Effector memory CD4-positive, alpha-beta T cell (primary cell): ENCODE measurements around the gene NFASC.

Source experiments
- DNase-seq, 3 donors: peaks; one replicate each; pipeline ENCODE4 v3.0.0-alpha.2; 2020
- H3K27ac ChIP-seq: 2 replicates; pipeline ENCODE4 v1.7.0; 2013; ENCODE audit warnings: mild to moderate bottlenecking, low read length, moderate library complexity; ENCODE audit not compliant: insufficient read depth, poor library complexity, severe bottlenecking
- H3K27me3 ChIP-seq: replicated peaks from 2 replicates; pipeline ENCODE4 v1.7.0; 2013; ENCODE audit warnings: mild to moderate bottlenecking, low read length; ENCODE audit not compliant: insufficient read depth, control insufficient read depth, poor library complexity, severe bottlenecking
- H3K36me3 ChIP-seq: 2 replicates; pipeline ENCODE4 v1.7.0; 2013; ENCODE audit warnings: mild to moderate bottlenecking, low read length, moderate library complexity; ENCODE audit not compliant: control insufficient read depth, insufficient read depth
- H3K4me1 ChIP-seq: 2 replicates; pipeline ENCODE4 v1.7.0; 2013; ENCODE audit warnings: low read length, mild to moderate bottlenecking; ENCODE audit not compliant: control insufficient read depth, insufficient read depth, poor library complexity, severe bottlenecking
- H3K4me3 ChIP-seq: 2 replicates; pipeline ENCODE4 v1.7.0; 2013; ENCODE audit warnings: low read length, low read depth, mild to moderate bottlenecking; ENCODE audit not compliant: insufficient read depth, poor library complexity, severe bottlenecking
- H3K9me3 ChIP-seq: 2 replicates; pipeline ENCODE4 v1.7.0; 2013; ENCODE audit warnings: mild to moderate bottlenecking, low read length, moderate library complexity; ENCODE audit not compliant: control insufficient read depth

The NFASC gene

DNA sequence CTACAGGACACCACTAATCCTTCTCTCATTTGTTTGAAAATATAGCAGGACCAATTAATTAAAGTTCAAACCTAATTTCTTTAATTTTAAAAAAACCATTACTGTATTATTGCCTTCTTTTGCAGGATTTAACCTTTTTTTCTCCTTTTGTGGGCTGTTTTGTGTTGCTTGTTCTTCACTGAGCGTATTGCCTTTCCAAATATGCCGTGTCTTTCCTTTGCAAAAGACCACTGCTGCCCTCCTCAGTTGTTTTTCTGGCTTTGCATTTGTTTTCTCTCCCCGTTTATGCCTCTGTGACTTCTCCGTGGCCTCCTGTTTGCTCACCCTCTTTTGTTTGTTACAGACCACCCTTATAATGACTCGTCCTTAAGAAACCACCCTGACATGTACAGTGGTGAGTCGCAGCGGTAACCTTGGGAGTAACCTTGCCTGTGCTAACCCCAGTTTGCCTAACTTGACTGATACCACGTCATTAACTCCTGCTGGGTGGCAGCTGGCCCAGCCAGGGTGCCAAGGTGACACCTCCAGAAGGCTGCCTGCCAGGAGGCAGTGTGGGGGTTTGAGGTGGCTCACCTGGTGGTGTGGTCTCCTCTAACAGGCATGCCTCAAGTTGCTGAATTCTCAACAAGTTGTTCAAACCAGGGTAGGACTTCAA, 91.2 kb downstream of the NFASC start:
- Histone ChIP-seq H3K27ac (no peak overlapping the region), H3K9me3 (no peaks in the 10 kb centered on the region), H3K4me3 (no peak overlapping the region), H3K27me3 (no peaks in the 10 kb centered on the region), H3K36me3 (no peaks in the 10 kb centered on the region), H3K4me1 (no peaks in the 10 kb centered on the region)
- no peak for DNase-seq

DNA sequence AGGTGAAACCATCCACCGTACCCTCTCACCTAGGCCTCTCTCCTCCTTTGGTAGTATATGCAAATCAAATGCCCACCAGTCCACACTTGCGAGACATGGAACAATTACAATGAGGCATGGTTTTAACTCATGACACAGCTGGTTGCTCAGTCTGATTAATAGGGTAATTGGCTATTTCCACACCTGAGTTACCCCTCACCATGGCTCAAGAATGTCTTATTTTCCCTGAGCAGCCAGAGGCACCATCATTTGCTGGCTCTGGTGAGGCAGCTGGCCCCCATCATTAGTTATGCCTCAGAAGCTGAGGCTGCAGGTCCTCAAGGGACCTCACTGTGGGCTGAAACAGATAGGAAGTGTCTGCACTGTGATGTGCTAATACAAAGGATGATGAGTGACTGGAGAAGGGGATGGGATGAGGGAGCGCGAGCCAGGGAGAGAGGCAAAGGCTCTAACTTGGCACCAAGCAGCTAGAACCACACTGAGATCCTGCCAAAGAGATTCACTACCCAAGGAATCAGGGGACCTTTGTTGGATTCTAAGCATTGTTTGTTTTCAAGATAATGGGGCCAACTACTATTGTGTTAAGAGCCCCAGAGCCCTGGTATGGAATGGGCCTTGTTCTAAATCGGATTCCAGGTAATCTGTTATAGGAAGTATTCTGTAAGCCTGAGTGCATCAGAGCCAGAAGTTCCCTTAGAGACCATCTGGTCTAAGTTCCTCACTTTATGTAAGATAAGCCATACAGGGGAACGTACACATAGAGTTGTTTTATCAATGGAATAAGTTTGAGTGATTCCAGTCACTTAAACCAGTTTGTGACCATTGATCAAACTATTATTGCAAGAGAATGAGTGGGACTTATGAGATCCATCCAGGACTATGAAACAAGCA, 92.3 kb downstream of the NFASC start:
- Histone ChIP-seq H3K27ac (no peak overlapping the region), H3K27me3 (peaks cover 3% of the 10 kb centered on the region), H3K9me3 (no peaks in the 10 kb centered on the region), H3K4me1 (no peaks in the 10 kb centered on the region), H3K4me3 (no peak overlapping the region), H3K36me3 (no peaks in the 10 kb centered on the region)
- DNase-seq: no peak

DNA sequence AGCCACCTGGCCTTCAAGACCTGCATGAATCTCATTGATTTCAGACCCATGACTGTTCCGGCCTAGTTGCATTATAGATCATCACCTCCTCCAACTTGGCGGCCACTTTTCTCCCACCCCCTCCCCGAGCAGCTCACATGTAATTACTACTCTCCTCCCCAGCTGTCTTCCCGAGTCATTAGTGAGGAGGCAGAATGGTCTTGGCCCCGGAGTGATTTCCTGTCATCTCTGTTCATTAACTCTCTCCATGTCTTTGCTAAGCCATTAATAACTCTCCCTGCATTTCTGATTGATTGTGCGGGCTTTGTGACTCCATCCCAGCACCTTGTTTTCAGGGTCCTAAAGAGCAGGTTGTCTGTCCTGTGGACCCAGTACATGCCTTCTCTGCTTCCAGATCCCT, 96.8 kb downstream of the NFASC start:
- no peaks in the 10 kb centered on the region for H3K4me1 ChIP-seq
- H3K27ac ChIP-seq: no peak overlapping the region
- no peak for DNase-seq
- H3K36me3 ChIP-seq: no peaks in the 10 kb centered on the region
- H3K4me3 ChIP-seq: no peak overlapping the region
- no peaks in the 10 kb centered on the region for H3K9me3 ChIP-seq
- H3K27me3 ChIP-seq: peaks cover 3% of the 10 kb centered on the region

DNA sequence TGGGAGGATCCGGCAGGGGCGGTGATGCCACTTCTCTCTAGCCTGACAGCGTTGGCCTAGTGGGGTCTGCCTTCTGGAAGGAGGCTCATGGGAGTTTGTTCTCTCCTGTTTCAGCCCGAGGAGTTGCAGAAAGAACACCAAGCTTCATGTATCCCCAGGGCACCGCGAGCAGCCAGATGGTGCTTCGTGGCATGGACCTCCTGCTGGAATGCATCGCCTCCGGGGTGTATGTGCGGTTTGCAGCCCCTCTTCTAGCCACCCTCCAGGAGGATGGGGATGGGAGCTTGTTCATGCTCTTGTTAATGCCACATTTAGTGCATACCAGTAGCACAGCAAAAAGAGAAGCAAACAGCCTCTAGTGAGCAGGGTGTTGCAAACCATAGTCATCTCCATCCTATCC, 97.5 kb downstream of the NFASC start:
- no peak overlapping the region for H3K4me3 ChIP-seq
- no peaks in the 10 kb centered on the region for H3K36me3 ChIP-seq
- no peak overlapping the region for H3K27ac ChIP-seq
- DNase-seq: no peak
- H3K9me3 ChIP-seq: no peaks in the 10 kb centered on the region
- peaks cover 3% of the 10 kb centered on the region for H3K27me3 ChIP-seq
- no peaks in the 10 kb centered on the region for H3K4me1 ChIP-seq

DNA sequence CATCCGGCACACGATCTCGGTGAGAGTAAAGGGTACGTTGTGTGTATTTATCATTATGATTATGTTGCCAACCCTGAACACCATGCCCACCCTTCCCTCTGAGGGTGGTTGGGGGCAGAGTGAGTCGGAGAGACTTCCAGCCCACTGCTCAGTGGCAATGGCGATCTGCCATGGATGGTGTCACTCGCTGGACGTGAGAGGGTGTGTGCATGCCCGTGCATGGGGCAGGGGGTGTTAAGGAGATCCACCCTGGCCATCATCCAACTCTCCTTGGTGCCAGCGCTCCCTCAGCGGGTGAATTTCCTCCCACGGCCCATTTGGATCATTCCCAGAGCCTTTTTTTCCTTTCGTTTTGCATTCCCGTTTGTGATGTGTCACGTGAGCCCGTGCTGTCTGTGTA, 98.3 kb downstream of the NFASC start:
- no peak for DNase-seq
- Histone ChIP-seq H3K27ac (no peak overlapping the region), H3K27me3 (peaks cover 3% of the 10 kb centered on the region)

DNA sequence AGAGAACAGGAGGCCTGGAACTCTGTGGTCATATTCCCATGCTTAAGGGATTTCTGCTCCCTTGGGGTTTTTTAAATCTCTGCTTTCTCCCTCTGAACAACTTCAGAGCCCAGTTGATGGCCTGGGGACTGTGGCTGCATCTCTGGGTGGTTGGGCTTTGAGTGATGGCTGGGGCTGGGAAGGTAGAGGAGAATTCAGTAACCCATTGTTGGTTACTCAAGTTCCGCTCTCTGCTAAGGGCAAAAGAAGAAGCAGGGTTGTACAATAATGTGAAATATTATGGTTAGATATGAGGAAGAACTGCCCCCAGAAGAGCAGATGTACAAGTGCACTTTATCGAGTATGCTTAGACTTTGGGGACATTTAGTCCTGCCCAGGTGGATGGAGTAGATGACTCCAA, 100.3 kb downstream of the NFASC start:
- H3K9me3 ChIP-seq: no peaks in the 10 kb centered on the region
- H3K27ac ChIP-seq: no peak overlapping the region
- no peaks in the 10 kb centered on the region for H3K4me1 ChIP-seq
- H3K36me3 ChIP-seq: no peaks in the 10 kb centered on the region
- H3K4me3 ChIP-seq: no peak overlapping the region
- peaks cover 3% of the 10 kb centered on the region for H3K27me3 ChIP-seq
- DNase-seq: no peak

More for the DNA sequence above, 98.3 kb downstream of the NFASC start:
- Histone ChIP-seq H3K4me1 (no peaks in the 10 kb centered on the region), H3K36me3 (no peaks in the 10 kb centered on the region), H3K9me3 (no peaks in the 10 kb centered on the region), H3K4me3 (no peak overlapping the region)

DNA sequence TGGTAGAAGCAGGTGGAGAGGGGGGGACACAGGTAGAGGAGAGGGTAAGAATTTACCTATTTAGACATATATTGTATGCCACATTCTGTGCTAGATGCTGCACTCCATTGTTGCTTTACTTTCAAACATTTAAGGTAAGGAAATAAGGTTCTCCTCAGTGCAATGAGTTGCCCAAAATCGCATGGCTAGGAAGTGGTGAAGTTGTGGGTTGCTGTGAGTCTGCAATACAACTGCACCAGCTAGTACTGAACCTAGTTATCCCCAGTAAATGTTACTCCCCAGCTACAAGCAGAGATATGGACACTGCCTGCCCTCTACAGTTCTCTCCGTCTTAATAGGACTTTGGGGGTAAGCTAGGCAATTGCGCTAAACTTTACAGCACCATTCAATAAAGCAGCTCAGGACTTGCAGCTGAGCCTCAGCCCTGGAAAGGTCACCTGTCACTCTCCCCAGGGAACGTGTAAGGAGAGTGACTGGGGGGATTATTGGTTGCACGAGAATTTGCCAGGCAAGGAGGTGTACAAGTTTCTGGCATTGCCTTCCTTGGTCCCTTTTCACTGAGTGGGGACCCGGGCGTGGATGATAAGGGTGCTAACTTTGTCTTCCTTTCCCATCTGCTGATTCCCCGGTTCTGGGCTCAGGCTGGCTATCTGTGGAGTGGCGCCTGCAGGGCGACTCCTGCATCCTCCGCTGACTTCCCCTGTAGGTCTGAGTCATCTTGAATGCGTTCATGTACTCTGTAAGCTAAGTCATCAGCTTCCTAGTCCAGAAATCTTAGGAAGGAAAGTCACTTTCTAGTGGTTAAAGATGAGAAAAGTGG, 101.1 kb downstream of the NFASC start:
- no peak overlapping the region for H3K27ac ChIP-seq
- peaks cover 3% of the 10 kb centered on the region for H3K27me3 ChIP-seq
- no peaks in the 10 kb centered on the region for H3K4me1 ChIP-seq
- no peak for DNase-seq
- no peaks in the 10 kb centered on the region for H3K9me3 ChIP-seq
- no peaks in the 10 kb centered on the region for H3K36me3 ChIP-seq
- no peak overlapping the region for H3K4me3 ChIP-seq

DNA sequence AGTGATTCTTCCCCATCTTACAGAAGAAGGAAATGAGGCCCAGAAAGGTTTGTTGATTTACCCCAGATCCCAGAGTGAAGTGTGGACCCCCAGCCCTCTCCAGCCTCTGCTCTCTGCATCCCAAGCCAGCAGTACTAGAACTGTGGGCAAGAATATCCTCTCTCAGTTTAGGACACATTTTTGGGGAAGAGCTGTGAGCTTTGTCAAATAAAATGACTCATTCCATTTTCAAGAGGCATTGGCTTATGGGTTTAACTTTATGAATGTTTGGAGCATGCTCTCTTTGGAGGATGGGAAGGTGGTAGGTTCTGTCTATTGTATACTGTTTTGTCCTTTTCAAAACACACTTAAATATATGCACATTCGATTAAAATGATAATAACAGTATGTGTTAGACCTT, 101.8 kb downstream of the NFASC start:
- Histone ChIP-seq H3K9me3 (no peaks in the 10 kb centered on the region), H3K4me3 (no peak overlapping the region), H3K4me1 (no peaks in the 10 kb centered on the region), H3K27ac (no peak overlapping the region), H3K36me3 (no peaks in the 10 kb centered on the region), H3K27me3 (peaks cover 3% of the 10 kb centered on the region)
- no peak for DNase-seq

DNA sequence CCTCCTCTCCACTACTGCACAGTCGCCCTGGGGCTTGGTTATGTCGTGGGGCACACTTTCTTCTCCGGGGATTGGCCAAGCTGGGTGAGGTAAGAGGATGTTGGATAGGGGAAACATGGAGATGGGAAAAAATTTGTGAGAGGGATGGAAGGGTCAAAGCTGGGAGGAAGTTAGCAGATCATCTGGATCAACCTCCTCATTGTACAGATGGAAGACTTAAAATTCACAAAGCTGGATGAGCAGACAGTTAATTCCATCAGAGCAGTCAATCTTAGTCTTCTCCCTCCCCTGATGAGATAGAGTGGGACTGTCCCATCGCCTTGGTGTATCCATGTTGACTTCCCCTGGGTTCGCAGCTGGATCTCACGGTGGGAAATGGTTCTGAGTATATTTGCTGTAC, 102.8 kb downstream of the NFASC start:
- no peak overlapping the region for H3K27ac ChIP-seq
- no peaks in the 10 kb centered on the region for H3K27me3 ChIP-seq
- DNase-seq: no peak
- H3K4me3 ChIP-seq: no peak overlapping the region
- H3K9me3 ChIP-seq: no peaks in the 10 kb centered on the region
- no peaks in the 10 kb centered on the region for H3K36me3 ChIP-seq
- no peaks in the 10 kb centered on the region for H3K4me1 ChIP-seq

DNA sequence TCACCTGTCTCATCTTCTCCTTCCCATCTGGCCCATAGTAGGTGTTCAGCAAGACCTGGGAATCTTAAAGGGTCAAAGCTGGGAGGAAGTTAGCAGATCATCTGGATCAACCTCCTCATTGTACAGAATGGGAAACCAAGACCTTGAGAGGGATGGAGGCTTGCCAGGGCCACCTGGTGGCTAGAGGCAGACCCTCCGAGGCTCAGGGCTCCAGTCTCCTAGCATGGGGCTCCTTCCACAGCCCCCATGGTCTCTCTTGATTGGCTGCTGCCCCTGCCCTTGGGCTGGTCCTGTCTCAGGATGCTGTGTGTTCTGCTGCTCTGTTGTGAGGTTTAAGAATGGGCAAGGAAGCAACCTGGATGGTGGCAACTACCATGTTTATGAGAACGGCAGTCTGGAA, 103.7 kb downstream of the NFASC start:
- Histone ChIP-seq H3K27ac (no peak overlapping the region), H3K4me1 (no peaks in the 10 kb centered on the region), H3K9me3 (no peaks in the 10 kb centered on the region), H3K27me3 (no peaks in the 10 kb centered on the region), H3K36me3 (no peaks in the 10 kb centered on the region), H3K4me3 (no peak overlapping the region)
- DNase-seq: no peak
